GM10266 (cell line): ENCODE measurements around the gene HOXD10.
A peak's percentile ranks its signal among the peaks of the same experiment; 100 is the strongest.

Experiments used
- DNase-seq: peaks from one replicate; pipeline ENCODE4 v3.0.0; 2012; ENCODE audit errors: extremely low spot score
- TF ChIP-seq, protein P1 (sequence below): IDR thresholded peaks from 2 replicates; pipeline ENCODE4 v1.5.1; 2012; ENCODE audit warnings: mild to moderate bottlenecking, low read depth; ENCODE audit not compliant: control insufficient read depth, insufficient read depth; ENCODE audit errors: missing control alignments

HOXD10 gene

DNA sequence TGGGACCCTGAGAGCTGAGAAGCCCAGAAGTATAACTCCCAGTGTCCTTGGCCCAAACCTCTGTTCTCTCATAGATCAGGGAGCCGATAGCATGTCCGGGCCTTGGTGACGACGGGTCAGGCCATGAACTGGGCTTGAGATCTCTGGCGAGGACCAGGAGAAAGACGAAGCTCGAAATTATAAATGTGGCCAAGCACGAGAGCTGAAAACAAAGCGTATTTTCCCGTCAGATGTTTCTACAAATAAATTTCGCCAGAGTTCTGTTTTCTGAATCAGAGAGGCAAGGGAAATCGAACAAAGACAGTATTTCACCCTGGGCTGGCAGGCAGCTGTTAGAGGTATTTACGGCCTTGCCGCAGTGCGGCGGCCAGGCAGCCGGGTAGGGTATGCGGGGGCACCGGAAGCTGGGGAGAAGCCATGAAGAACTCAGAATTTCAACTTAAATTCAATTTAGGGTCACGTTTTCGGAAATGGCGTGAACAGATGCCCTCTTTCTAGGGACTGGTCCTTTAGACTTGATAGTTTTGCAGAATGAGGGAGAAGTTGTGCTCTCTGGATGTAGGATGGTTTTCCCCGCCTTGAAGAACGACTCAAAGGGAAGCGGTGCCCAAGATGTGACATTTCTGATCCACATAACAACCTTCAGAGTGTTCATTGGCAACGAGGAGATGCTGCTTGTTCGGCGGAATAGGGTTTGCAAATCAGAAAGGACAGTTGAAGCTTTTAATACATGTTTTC is 22.5 kb downstream of the HOXD10 start:
- no peak for DNase-seq
- TF ChIP-seq, protein P1, sequence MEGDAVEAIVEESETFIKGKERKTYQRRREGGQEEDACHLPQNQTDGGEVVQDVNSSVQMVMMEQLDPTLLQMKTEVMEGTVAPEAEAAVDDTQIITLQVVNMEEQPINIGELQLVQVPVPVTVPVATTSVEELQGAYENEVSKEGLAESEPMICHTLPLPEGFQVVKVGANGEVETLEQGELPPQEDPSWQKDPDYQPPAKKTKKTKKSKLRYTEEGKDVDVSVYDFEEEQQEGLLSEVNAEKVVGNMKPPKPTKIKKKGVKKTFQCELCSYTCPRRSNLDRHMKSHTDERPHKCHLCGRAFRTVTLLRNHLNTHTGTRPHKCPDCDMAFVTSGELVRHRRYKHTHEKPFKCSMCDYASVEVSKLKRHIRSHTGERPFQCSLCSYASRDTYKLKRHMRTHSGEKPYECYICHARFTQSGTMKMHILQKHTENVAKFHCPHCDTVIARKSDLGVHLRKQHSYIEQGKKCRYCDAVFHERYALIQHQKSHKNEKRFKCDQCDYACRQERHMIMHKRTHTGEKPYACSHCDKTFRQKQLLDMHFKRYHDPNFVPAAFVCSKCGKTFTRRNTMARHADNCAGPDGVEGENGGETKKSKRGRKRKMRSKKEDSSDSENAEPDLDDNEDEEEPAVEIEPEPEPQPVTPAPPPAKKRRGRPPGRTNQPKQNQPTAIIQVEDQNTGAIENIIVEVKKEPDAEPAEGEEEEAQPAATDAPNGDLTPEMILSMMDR: no peak

DNA sequence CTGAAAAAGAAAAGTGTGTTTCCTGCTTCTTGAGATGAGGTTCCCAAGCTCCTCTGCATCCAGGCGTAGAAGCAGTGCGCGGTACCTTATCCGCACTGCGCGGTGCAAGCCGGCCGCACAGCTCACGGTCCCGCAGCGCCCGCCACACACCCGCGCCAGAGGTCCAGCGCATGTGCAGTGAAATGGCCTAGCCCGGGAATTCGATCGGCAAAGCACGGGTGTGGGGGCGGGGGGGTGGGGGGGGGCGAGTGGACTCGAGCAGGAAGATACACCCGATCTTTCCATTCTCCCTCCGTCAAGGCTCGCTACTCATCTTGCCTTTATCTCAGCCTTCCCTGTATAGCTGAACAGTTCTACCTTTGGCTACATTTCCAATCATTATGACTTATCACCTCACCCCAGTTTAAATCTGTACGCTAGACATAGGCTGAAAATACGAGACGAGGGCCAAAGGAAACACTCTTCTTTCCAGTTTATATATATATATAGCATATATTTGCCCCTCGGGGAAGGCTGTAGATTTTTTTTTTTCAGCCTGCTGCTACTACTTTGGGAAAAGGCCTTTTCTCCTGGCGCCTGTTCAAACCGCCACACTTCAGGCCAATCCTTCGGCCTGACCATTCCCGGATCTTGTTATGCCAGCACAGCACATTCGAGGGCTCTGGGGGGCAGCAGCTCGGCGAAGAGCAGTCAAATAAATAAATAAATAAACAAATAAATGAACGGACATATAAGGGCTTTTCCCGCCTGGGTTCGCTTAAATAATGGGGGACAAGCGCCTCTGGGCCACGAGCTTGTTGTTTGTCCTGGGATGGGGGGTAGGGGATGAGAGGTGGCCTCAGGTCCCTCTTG is 23.3 kb downstream of the HOXD10 start:
- TF ChIP-seq, protein P1: no peak
- DNase-seq: no peak

DNA sequence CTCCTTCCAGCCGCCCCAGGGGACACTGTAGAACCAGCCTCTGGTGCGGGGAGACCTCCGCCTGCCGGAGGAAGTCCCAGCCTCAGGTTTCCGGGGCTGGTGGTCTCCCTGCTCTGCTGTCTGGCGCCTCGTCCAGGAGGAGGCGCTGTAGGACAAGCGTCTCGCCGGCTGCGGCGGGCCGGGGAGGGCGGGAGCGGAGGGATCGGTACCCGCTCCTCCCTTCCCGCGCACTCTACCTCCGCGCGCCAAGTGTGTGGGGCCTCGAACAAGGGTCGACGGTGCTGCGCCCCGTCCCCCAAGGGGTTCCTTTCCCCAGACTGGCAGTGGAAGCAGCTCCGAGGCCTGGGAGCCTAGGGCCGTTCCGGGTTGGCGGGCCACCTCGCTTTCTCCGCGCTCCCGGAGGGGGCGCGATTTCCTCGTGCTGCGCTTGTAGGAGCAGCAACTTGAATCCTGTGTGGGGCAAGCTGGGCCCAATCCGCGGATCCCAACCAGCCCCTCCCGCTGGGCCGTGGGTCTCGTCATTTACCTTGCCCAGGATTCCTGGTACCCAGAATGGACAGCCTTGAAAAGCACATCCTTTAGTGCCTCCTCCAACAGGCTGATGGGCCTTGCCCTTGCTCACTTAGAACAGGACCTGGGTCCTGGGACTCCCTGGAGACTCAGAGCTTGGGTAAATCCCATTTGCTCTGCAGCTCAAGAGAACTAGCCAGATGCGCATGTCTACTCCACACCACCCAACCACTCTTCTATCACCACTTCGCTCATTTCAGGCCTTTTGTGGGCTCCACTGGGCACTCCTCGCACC is 24.1 kb downstream of the HOXD10 start:
- peak; percentile 94 for DNase-seq
- TF ChIP-seq, protein P1: peak; percentile 96

DNA sequence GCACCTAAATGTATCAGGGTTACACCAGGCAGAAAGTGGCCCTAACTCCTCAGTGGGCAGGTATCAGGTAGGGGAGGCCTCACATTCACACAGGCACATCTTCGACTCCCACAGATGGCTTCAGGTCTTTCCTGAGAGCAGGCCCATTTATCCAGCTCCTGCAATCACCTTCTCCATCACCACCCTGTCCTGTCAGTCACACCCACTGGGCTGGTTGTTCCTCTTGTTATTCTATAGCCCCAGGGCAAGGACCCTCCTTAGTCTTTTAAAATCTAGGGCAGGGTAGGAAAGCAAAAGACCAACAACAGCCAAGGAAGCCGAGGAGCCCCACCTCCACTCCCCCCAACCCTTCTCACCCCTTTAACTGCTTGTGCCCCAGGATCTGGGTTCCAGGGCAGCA is 25.7 kb downstream of the HOXD10 start:
- TF ChIP-seq, protein P1: no peak
- no peak for DNase-seq

DNA sequence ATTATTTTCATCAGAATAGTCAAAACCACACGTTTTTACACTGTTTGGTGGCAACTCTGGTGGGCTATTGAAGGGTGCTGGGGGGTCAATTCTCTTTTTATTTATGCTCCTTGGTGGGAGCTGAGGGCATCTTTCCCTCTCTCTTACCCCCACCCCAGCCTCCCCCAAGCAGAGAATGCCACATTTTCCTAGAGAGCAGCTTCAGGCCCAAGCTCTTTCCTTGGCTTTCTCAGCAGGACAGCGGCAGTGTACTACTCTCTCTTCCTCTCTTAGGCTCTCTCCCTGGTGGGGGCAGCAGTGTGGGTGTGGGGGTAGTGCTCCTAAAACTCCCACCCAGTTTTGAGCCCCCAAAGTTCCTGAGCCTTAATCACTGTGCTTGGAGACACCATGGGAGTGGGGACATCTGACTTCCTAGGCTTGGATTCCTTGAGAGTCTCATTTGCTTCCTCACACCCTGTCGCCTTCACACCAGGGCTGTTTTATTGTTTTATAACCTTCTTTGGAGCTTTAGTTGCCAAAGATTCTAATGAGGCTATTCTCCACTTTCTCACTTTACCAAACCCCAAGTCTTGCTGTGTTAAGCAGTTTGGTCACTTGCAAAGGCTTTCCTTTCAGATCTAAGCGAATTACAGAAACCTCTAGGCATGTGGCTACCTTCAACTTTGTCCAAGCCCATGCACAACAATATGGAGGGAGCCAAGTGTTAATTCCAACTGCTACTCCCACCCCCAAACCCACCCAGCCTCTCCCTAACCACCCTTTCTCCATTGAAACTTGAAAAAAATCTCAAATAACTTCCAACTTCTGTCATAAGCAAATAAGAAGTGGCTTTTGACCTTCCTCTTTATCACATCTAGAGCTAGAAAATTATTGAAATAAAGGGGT is 28.7 kb downstream of the HOXD10 start:
- TF ChIP-seq, protein P1: no peak
- no peak for DNase-seq

DNA sequence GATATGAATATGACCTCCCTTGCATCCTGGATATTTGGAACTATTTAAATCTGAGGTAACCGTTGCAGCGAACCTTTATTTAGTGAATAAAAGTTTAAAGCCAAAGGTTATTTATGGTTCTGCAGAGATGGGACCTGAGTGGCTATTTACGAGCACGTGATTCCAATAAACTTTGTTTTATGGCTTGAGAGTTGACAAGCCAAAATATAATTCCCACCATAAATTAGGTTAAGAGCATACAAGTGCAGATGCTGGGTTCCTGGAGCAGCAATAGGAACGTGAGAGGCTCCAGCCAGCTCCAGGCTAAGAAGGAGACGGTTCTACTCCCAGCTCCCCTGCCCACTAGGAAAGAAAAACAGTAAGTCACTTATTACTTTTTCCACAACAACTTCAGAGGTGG is 29.5 kb downstream of the HOXD10 start:
- TF ChIP-seq, protein P1: no peak
- DNase-seq: no peak
